ENCODE measurements around the gene FOXP3. TPM values are rescaled to one million over a fixed set of nuclear protein-coding genes. Genes with fewer than 3 reads are reported as not detected.

The FOXP3 gene
- total RNA-seq, 1 experiment from 2014 or later = 0.42 TPM

- no peak for ATAC-seq
- H3K27me3 Mint-ChIP-seq (ENCODE audit: low read depth) = no peaks in the 10 kb centered on the region
- H3K27ac Mint-ChIP-seq = no peak overlapping the region
- DNase-seq (ENCODE audit: low spot score) = no peak
- TF ChIP-seq ZNF416 (CRISPR knock-in tag; IDR thresholded peaks at IDR 0.05) (no peak), ZNF121 (CRISPR knock-in tag; IDR thresholded peaks at IDR 0.05) (no peak), ZNF425 (CRISPR knock-in tag; conservative IDR thresholded peaks at IDR 0.05) (no peak), ZNF138 (CRISPR knock-in tag; conservative IDR thresholded peaks at IDR 0.05) (no peak), ZNF281 (CRISPR knock-in tag; IDR thresholded peaks at IDR 0.05) (no peak), SOX15 (CRISPR knock-in tag; IDR thresholded peaks at IDR 0.05) (no peak), IRF2 (CRISPR knock-in tag; IDR thresholded peaks at IDR 0.05; ENCODE audit: borderline replicate concordance, low read depth) (no peak), ZBTB43 (CRISPR knock-in tag; IDR thresholded peaks at IDR 0.05) (no peak), ZBTB21 (CRISPR knock-in tag; IDR thresholded peaks at IDR 0.05; ENCODE audit: borderline replicate concordance) (no peak), ESRRA (CRISPR knock-in tag; IDR thresholded peaks at IDR 0.05; ENCODE audit: borderline replicate concordance) (no peak), ZNF423 (CRISPR knock-in tag; IDR thresholded peaks at IDR 0.05) (no peak), MAX (CRISPR knock-in tag; IDR thresholded peaks at IDR 0.05) (no peak), GRHL2 (CRISPR knock-in tag; IDR thresholded peaks at IDR 0.05; ENCODE audit: insufficient replicate concordance, severe bottlenecking) (no peak), GABPB1 (CRISPR knock-in tag; IDR thresholded peaks at IDR 0.05) (no peak), ERG (CRISPR knock-in tag; IDR thresholded peaks at IDR 0.05) (no peak), E2F5 (CRISPR knock-in tag; IDR thresholded peaks at IDR 0.05) (no peak), FOXP1 (CRISPR knock-in tag; IDR thresholded peaks at IDR 0.05; ENCODE audit: borderline replicate concordance) (no peak), ELF4 (CRISPR knock-in tag; IDR thresholded peaks at IDR 0.05; ENCODE audit: low read depth) (no peak)
- POLR2A ChIA-PET = no interaction called here
- no peaks in the 10 kb centered on the region for H3K4me1 Mint-ChIP-seq
- no peak overlapping the region for H3K4me3 Mint-ChIP-seq
- H3K9me3 Mint-ChIP-seq = no peaks in the 10 kb centered on the region
- H3K36me3 Mint-ChIP-seq = peaks cover 3% of the 10 kb centered on the region; the same call in 1 of the 2 replicates
- CTCF ChIA-PET = no interaction called here
Measured at GRCh38 chrX:49247346-49247745, 17.2 kb downstream of the FOXP3 start.

GRCh38 chrX:49246541-49246940, 18.0 kb downstream of the FOXP3 start:
- Mint-ChIP-seq H3K4me3 (no peak overlapping the region), H3K27me3 (ENCODE audit: low read depth) (no peaks in the 10 kb centered on the region), H3K36me3 (peaks cover 3% of the 10 kb centered on the region; the same call in 1 of the 2 replicates), H3K27ac (no peak overlapping the region), H3K4me1 (no peaks in the 10 kb centered on the region), H3K9me3 (no peaks in the 10 kb centered on the region)
- ATAC-seq = no peak
- DNase-seq (ENCODE audit: low spot score) = no peak
- ChIA-PET POLR2A (no interaction called here), CTCF (no interaction called here)
- TF ChIP-seq ZNF121 (CRISPR knock-in tag; IDR thresholded peaks at IDR 0.05) (no peak), NFYB (CRISPR knock-in tag; conservative IDR thresholded peaks at IDR 0.05; ENCODE audit: low read depth) (no peak), MAX (CRISPR knock-in tag; IDR thresholded peaks at IDR 0.05) (no peak), RORB (CRISPR knock-in tag; IDR thresholded peaks at IDR 0.05) (no peak), USF2 (CRISPR knock-in tag; IDR thresholded peaks at IDR 0.05) (no peak), FOXP4 (CRISPR knock-in tag; IDR thresholded peaks at IDR 0.05) (no peak)

Data from WTC11 (cell line).